ENCODE results near the gene CSF1.
A peak's percentile ranks its signal among the peaks of the same experiment; 100 is the strongest.

CSF1 gene

GRCh38 chr1:109889094-109889493, 21.6 kb upstream of the CSF1 start:
- no peak for TF ChIP-seq POLR2A (IDR thresholded peaks at IDR 0.05; ENCODE audit: low read depth, low read length)
- FAIRE-seq: no peak
- no peak for DNase-seq (ENCODE audit: insufficient read length, low spot score)

GRCh38 chr1:109890115-109890953, 20.3 kb upstream of the CSF1 start:
- no peak for TF ChIP-seq POLR2A (IDR thresholded peaks at IDR 0.05; ENCODE audit: low read depth, low read length)
- FAIRE-seq: no peak
- no peak for DNase-seq (ENCODE audit: insufficient read length, low spot score)

GRCh38 chr1:109891930-109892329, 18.7 kb upstream of the CSF1 start:
- TF ChIP-seq POLR2A (IDR thresholded peaks at IDR 0.05; ENCODE audit: low read depth, low read length): no peak
- no peak for DNase-seq (ENCODE audit: insufficient read length, low spot score)

GRCh38 chr1:109892561-109893368, 17.9 kb upstream of the CSF1 start:
- no peak for TF ChIP-seq POLR2A (IDR thresholded peaks at IDR 0.05; ENCODE audit: low read depth, low read length)
- FAIRE-seq (no peak), DNase-seq (ENCODE audit: insufficient read length, low spot score) (no peak)

More at GRCh38 chr1:109891930-109892329, 18.7 kb upstream of the CSF1 start:
- FAIRE-seq: no peak

- no peak for DNase-seq (ENCODE audit: insufficient read length, low spot score)
- TF ChIP-seq POLR2A (IDR thresholded peaks at IDR 0.05; ENCODE audit: low read depth, low read length): no peak
- FAIRE-seq: no peak
Measured at GRCh38 chr1:109893532-109894171, 17.0 kb upstream of the CSF1 start.

GRCh38 chr1:109894823-109895719, 15.6 kb upstream of the CSF1 start:
- TF ChIP-seq POLR2A (IDR thresholded peaks at IDR 0.05; ENCODE audit: low read depth, low read length): no peak
- FAIRE-seq (no peak), DNase-seq (ENCODE audit: insufficient read length, low spot score) (no peak)

GRCh38 chr1:109895720-109896504, 14.7 kb upstream of the CSF1 start:
- no peak for TF ChIP-seq POLR2A (IDR thresholded peaks at IDR 0.05; ENCODE audit: low read depth, low read length)
- FAIRE-seq (no peak), DNase-seq (ENCODE audit: insufficient read length, low spot score) (peak; percentile 77)

- DNase-seq (ENCODE audit: insufficient read length, low spot score): no peak
Measured at GRCh38 chr1:109896681-109897080, 14.0 kb upstream of the CSF1 start.

GRCh38 chr1:109897259-109897955, 13.2 kb upstream of the CSF1 start:
- FAIRE-seq: no peak
- TF ChIP-seq POLR2A (IDR thresholded peaks at IDR 0.05; ENCODE audit: low read depth, low read length): no peak
- no peak for DNase-seq (ENCODE audit: insufficient read length, low spot score)

More at GRCh38 chr1:109896681-109897080, 14.0 kb upstream of the CSF1 start:
- FAIRE-seq: no peak
- TF ChIP-seq POLR2A (IDR thresholded peaks at IDR 0.05; ENCODE audit: low read depth, low read length): no peak

- TF ChIP-seq POLR2A (IDR thresholded peaks at IDR 0.05; ENCODE audit: low read depth, low read length): no peak
- FAIRE-seq (no peak), DNase-seq (ENCODE audit: insufficient read length, low spot score) (no peak)
Measured at GRCh38 chr1:109898842-109899241, 11.8 kb upstream of the CSF1 start.

GRCh38 chr1:109901141-109901523, 9.5 kb upstream of the CSF1 start:
- DNase-seq (ENCODE audit: insufficient read length, low spot score) (no peak), FAIRE-seq (no peak)
- no peak for TF ChIP-seq POLR2A (IDR thresholded peaks at IDR 0.05; ENCODE audit: low read depth, low read length)
